GM12878 (cell line): ENCODE data around the gene SIK2. TPM values are rescaled to one million over a fixed set of nuclear protein-coding genes. Genes with fewer than 3 reads are reported as not detected.

Source experiments
- ATAC-seq: fragments of 200-7000 bp; cut with Tn5 transposase; 3 replicates; pipeline ENCODE4 v1.9.1; 2020; ENCODE audit warnings: mild to moderate bottlenecking, moderate library complexity
- BruUV-seq: library from RNA; stranded (reverse); fragments of 400-500 nt; replicated peaks from 2 replicates; lab custom pipeline; 2021; lab: Mats Ljungman, UMichigan
- CTCF ChIA-PET: fragments of 300-600 bp; sonication (Branson Sonifier 250); formaldehyde crosslinking; extraction: SDS; loops from one replicate; lab custom pipeline; 2021; ENCODE audit warnings: inconsistent platforms; lab: Yijun Ruan, JAX
- POLR2A ChIA-PET: fragments of 350-600 bp; formaldehyde crosslinking; extraction: SDS; loops from one replicate; lab custom pipeline; 2021; ENCODE audit warnings: inconsistent platforms; lab: Charles Lee
- RAD21 ChIA-PET: fragments of 300-600 bp; sonication (Branson Sonifier 250); formaldehyde crosslinking; loops from one replicate; lab custom pipeline; 2023; ENCODE audit warnings: antibody characterized with exemption; ENCODE audit not compliant: unreplicated experiment; lab: Charles Lee
- SMC1A ChIA-PET: fragments of 300-600 bp; sonication (Branson Sonifier 250); formaldehyde crosslinking; loops from one replicate; lab custom pipeline; 2023; ENCODE audit not compliant: unreplicated experiment, uncharacterized antibody; lab: Charles Lee
- DNase-seq: peaks from one replicate; pipeline ENCODE4 v3.0.0-alpha.2; 2011; ENCODE audit warnings: low read depth, low spot score
- FAIRE-seq: peaks from 3 replicates; lab custom pipeline; 2011; peaks lifted over from hg19 to GRCh38; lab: Jason Lieb, UNC
- H2AFZ ChIP-seq: 2 replicates; pipeline ENCODE4 v1.6.0; 2011; ENCODE audit warnings: low read depth, low read length, control low read depth; ENCODE audit not compliant: control insufficient read depth
- H3K27ac ChIP-seq: 2 replicates; pipeline ENCODE4 v1.5.1; 2011; ENCODE audit warnings: control low read depth; ENCODE audit not compliant: control insufficient read depth, insufficient read depth
- H3K27me3 ChIP-seq, 2 experiments: replicated peaks in 1 of 2; 2 replicates each; pipeline versions ENCODE4 v1.6.0 to v1.6.1; 2011; ENCODE audit warnings: low read length in 1 of 2; ENCODE audit not compliant: control insufficient read depth in 2 of 2, insufficient read depth in 2 of 2
- H3K36me3 ChIP-seq, 2 experiments: 2 replicates each; pipeline ENCODE4 v1.5.1; 2011; ENCODE audit warnings: low read length in 1 of 2; ENCODE audit not compliant: control insufficient read depth in 2 of 2, insufficient read depth in 2 of 2
- H3K4me1 ChIP-seq: 2 replicates; pipeline ENCODE4 v1.6.1; 2011; ENCODE audit warnings: mild to moderate bottlenecking, low read length, moderate library complexity, mixed read lengths; ENCODE audit not compliant: control insufficient read depth, insufficient read depth
- H3K4me2 ChIP-seq: 2 replicates; pipeline ENCODE4 v1.6.0; 2011; ENCODE audit warnings: control low read depth; ENCODE audit not compliant: control insufficient read depth, insufficient read depth
- H3K4me3 ChIP-seq: fragments of 200-600 bp; sonication (generic); 2 replicates; pipeline ENCODE4 v1.5.1; 2016
- H3K79me2 ChIP-seq: 2 replicates; pipeline ENCODE4 v1.6.0; 2011; ENCODE audit warnings: low read length; ENCODE audit not compliant: control insufficient read depth, insufficient read depth
- H3K9ac ChIP-seq: 2 replicates; pipeline ENCODE4 v1.8.0; 2011; ENCODE audit warnings: low read length, control low read depth, mixed read lengths; ENCODE audit not compliant: control insufficient read depth, insufficient read depth
- H3K9me3 ChIP-seq: replicated peaks from 3 replicates; pipeline ENCODE4 v1.5.1; 2011; ENCODE audit warnings: mild to moderate bottlenecking, low read length; ENCODE audit not compliant: control insufficient read depth, insufficient read depth
- H4K20me1 ChIP-seq: 2 replicates; pipeline ENCODE4 v1.6.0; 2011; ENCODE audit not compliant: control insufficient read depth, insufficient read depth
- GATAD2B ChIP-seq: fragments of 450-650 bp; conservative IDR thresholded peaks from 2 replicates; pipeline ENCODE4 v1.6.1; 2017; ENCODE audit warnings: low read depth, mild to moderate bottlenecking, moderate library complexity
- WGBS: methylation state at CpG from one replicate; pipeline ENCODE4 v1.1.6; 2016; ENCODE audit warnings: low lambda C conversion rate; ENCODE audit not compliant: insufficient replicate concordance, insufficient coverage; ENCODE audit errors: missing lambda C conversion rate; 5-methylcytosine and 5-hydroxymethylcytosine counted together
- in situ Hi-C: fragments of 300-500 bp; cut with MboI; formaldehyde crosslinking; loops from 9 replicates; pipeline ENCODE4 v1.14.3; 2018; ENCODE audit warnings: mixed read lengths
- intact Hi-C: fragments of 100-400 bp; cut with micrococcal nuclease; formaldehyde crosslinking; loops from one replicate; pipeline ENCODE4 v1.14.2; 2022; ENCODE audit not compliant: unreplicated experiment
- polyA plus RNA-seq, 11 experiments: library from polyadenylated mRNA; depleted of rRNA in 4 of 11; unstranded in 6 of 11; stranded (reverse) in 5 of 11; fragments of >200 nt; fragmentation: Nextera tagmentation in 4 of 11; fragmentation: Illumina TruSeq in 1 of 11; extraction: Ambion mirVana in 4 of 11; extraction: Trizol in 1 of 11; gene quantifications; 1 replicate in 1 of 11; 2 replicates in 10 of 11; pipeline versions ENCODE4 v1.2.1 to v1.2.3, GENCODE V29; 2011 to 2016; ENCODE audit warnings: inconsistent platforms in 2 of 11, missing spikeins in 2 of 11, low read depth in 1 of 11
- total RNA-seq, 4 experiments: library from RNA; depleted of rRNA in 3 of 4; stranded (reverse); fragments of >200 nt in 3 of 4; fragmentation: Illumina TruSeq in 1 of 4; extraction: Trizol in 1 of 4; gene quantifications; 2 replicates each; pipeline versions ENCODE4 v1.2.1 to v1.2.3, GENCODE V29; 2013 to 2021
- TF ChIP-seq, protein P1 (sequence below), 3 experiments: IDR thresholded peaks in 2 of 3; conservative IDR thresholded peaks in 1 of 3; 2 replicates each; pipeline ENCODE4 v1.5.1; 2011; ENCODE audit warnings: low read depth in 3 of 3, low read length in 3 of 3, mild to moderate bottlenecking in 3 of 3, control low read depth in 2 of 3, moderate library complexity in 2 of 3, inconsistent platforms in 1 of 3, mixed read lengths in 1 of 3; ENCODE audit not compliant: control insufficient read depth in 2 of 3, insufficient read depth in 1 of 3; ENCODE audit errors: extremely low read depth in 1 of 3

The SIK2 gene
- total and polyA plus RNA-seq, 10 of the 15 experiments (the other 5 are each of a cell fraction or from before 2014, with no cell fraction given) = 0.97 to 14.2 (median 4.5) TPM

GRCh38 chr11:111762981-111763643, 160.9 kb downstream of the SIK2 start:
- Histone ChIP-seq H3K9ac (no peak overlapping the region), H3K9me3 (no peaks in the 10 kb centered on the region), H4K20me1 (no peaks in the 10 kb centered on the region), H3K27ac (no peak overlapping the region), H3K4me2 (peak overlapping the region; percentile 8; the same call in 1 of the 2 replicates), H3K27me3 (no peaks in the 10 kb centered on the region), H3K79me2 (peaks cover 22% of the 10 kb centered on the region), H3K4me3 (no peak overlapping the region), H2AFZ (no peak overlapping the region), H3K4me1 (no peaks in the 10 kb centered on the region; the same call in 1 of the 2 replicates), H3K36me3 (peaks cover 3 to 23% of the 10 kb centered on the region in 2 experiments)
- DNase-seq = no peak
- RAD21 ChIA-PET = interaction anchor here (0.7 to 7.6 kb wide), 10 partner anchors 15 to 176 kb away, joined by 3 to 136 read pairs (median 4); partner anchors contain the start of gene SIK2
- intact Hi-C loops (no loop called here), in situ Hi-C loops (no loop called here)
- TF ChIP-seq GATAD2B = no peak
- TF ChIP-seq, protein P1, sequence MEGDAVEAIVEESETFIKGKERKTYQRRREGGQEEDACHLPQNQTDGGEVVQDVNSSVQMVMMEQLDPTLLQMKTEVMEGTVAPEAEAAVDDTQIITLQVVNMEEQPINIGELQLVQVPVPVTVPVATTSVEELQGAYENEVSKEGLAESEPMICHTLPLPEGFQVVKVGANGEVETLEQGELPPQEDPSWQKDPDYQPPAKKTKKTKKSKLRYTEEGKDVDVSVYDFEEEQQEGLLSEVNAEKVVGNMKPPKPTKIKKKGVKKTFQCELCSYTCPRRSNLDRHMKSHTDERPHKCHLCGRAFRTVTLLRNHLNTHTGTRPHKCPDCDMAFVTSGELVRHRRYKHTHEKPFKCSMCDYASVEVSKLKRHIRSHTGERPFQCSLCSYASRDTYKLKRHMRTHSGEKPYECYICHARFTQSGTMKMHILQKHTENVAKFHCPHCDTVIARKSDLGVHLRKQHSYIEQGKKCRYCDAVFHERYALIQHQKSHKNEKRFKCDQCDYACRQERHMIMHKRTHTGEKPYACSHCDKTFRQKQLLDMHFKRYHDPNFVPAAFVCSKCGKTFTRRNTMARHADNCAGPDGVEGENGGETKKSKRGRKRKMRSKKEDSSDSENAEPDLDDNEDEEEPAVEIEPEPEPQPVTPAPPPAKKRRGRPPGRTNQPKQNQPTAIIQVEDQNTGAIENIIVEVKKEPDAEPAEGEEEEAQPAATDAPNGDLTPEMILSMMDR (IDR thresholded peaks at IDR 0.05 in 2 of 3, conservative IDR thresholded peaks at IDR 0.05 in 1 of 3; ENCODE audit: control insufficient read depth in 2 of 3, extremely low read depth in 1 of 3, insufficient read depth in 1 of 3, low read depth in 3 of 3, low read length in 3 of 3) = peak in 1 of 3 experiments; percentile 8; a peak in 1 of 6 replicates
- 78% methylated on average over 3 of the region's 3 CpGs for WGBS
- no peak for FAIRE-seq
- BruUV-seq = no TSS peak
- CTCF ChIA-PET = interaction anchor here (1.3 to 13.4 kb wide), 12 partner anchors 14 to 197 kb away, joined by 3 to 174 read pairs (median 6); partner anchors contain the start of gene SIK2
- POLR2A ChIA-PET = interaction anchor here (1.1 to 6.0 kb wide), 4 partner anchors 14 to 160 kb away, joined by 4 to 36 read pairs (median 9); partner anchors contain the start of gene SIK2
- SMC1A ChIA-PET = interaction anchor here (0.8 to 8.1 kb wide), 22 partner anchors 10 to 176 kb away, joined by 3 to 154 read pairs (median 4); partner anchors contain the start of gene SIK2
- no peak for ATAC-seq
